ENCODE measurements around the gene RALGAPA1. TPM values are rescaled to one million over a fixed set of nuclear protein-coding genes. Genes with fewer than 3 reads are reported as not detected.

The RALGAPA1 gene
- total RNA-seq, 1 donor from 2014 or later = 57.4 TPM

- CTCF ChIA-PET = no interaction called here
Measured at GRCh38 chr14:35531960-35532747, 276.9 kb downstream of the RALGAPA1 start.

GRCh38 chr14:35526962-35527361 lies 282.1 kb downstream of the RALGAPA1 start:
- POLR2A ChIA-PET = no interaction called here
- Mint-ChIP-seq H3K9me3 (peaks cover 4% of the 10 kb centered on the region), H3K27me3 (peaks cover 30% of the 10 kb centered on the region), H3K27ac (no peak overlapping the region), H3K4me3 (no peak overlapping the region), H3K4me1 (no peaks in the 10 kb centered on the region), H3K36me3 (ENCODE audit: low read depth) (no peaks in the 10 kb centered on the region)
- ATAC-seq (ENCODE audit: low read depth) (no peak), DNase-seq (no peak)
- TF ChIP-seq CTCF (IDR thresholded peaks at IDR 0.05) = no peak
- CTCF ChIA-PET = no interaction called here
- intact Hi-C loops (cut with micrococcal nuclease) = no loop called here

More at GRCh38 chr14:35531960-35532747, 276.9 kb downstream of the RALGAPA1 start:
- Mint-ChIP-seq H3K4me1 (peaks cover 16% of the 10 kb centered on the region), H3K36me3 (ENCODE audit: low read depth) (no peaks in the 10 kb centered on the region), H3K9me3 (no peaks in the 10 kb centered on the region), H3K27me3 (peaks cover 45% of the 10 kb centered on the region), H3K4me3 (no peak overlapping the region), H3K27ac (no peak overlapping the region)
- ATAC-seq (ENCODE audit: low read depth) (no peak), DNase-seq (no peak)
- intact Hi-C loops (cut with micrococcal nuclease) = loop anchor here (5.0 to 10.0 kb wide), 4 partner anchors 95 to 487 kb away; partner anchors contain the start of genes FAM177A1 and RALGAPA1
- TF ChIP-seq CTCF (IDR thresholded peaks at IDR 0.05) = no peak
- POLR2A ChIA-PET = no interaction called here

GRCh38 chr14:35525695-35526094 lies 283.4 kb downstream of the RALGAPA1 start:
- no peak for ATAC-seq (ENCODE audit: low read depth)
- DNase-seq = no peak
- CTCF ChIA-PET = no interaction called here
- no peaks in the 10 kb centered on the region for H3K4me1 Mint-ChIP-seq
- H3K27ac Mint-ChIP-seq = no peak overlapping the region
- no peaks in the 10 kb centered on the region for H3K36me3 Mint-ChIP-seq (ENCODE audit: low read depth)
- no peak overlapping the region for H3K4me3 Mint-ChIP-seq
- POLR2A ChIA-PET = no interaction called here
- no peak for TF ChIP-seq CTCF (IDR thresholded peaks at IDR 0.05)
- peaks cover 4% of the 10 kb centered on the region for H3K9me3 Mint-ChIP-seq
- intact Hi-C loops (cut with micrococcal nuclease) = no loop called here
- peaks cover 25% of the 10 kb centered on the region for H3K27me3 Mint-ChIP-seq

- peaks cover 15% of the 10 kb centered on the region for H3K27me3 Mint-ChIP-seq
- ChIA-PET POLR2A (no interaction called here), CTCF (no interaction called here)
- DNase-seq = no peak
- no peak overlapping the region for H3K27ac Mint-ChIP-seq
- H3K4me3 Mint-ChIP-seq = no peak overlapping the region
- no peaks in the 10 kb centered on the region for H3K36me3 Mint-ChIP-seq (ENCODE audit: low read depth)
- intact Hi-C loops (cut with micrococcal nuclease) = no loop called here
- no peak for TF ChIP-seq CTCF (IDR thresholded peaks at IDR 0.05)
- H3K9me3 Mint-ChIP-seq = peaks cover 4% of the 10 kb centered on the region
- H3K4me1 Mint-ChIP-seq = peaks cover 4% of the 10 kb centered on the region
- no peak for ATAC-seq (ENCODE audit: low read depth)
Measured at GRCh38 chr14:35519986-35520385, 289.1 kb downstream of the RALGAPA1 start.

GRCh38 chr14:35515916-35516315 lies 293.2 kb downstream of the RALGAPA1 start:
- POLR2A ChIA-PET = no interaction called here

More at GRCh38 chr14:35515916-35516315, 293.2 kb downstream of the RALGAPA1 start:
- H3K4me3 Mint-ChIP-seq = no peak overlapping the region
- no peak for ATAC-seq (ENCODE audit: low read depth)
- no peaks in the 10 kb centered on the region for H3K9me3 Mint-ChIP-seq
- H3K36me3 Mint-ChIP-seq (ENCODE audit: low read depth) = no peaks in the 10 kb centered on the region
- CTCF ChIA-PET = no interaction called here
- no peak for TF ChIP-seq CTCF (IDR thresholded peaks at IDR 0.05)
- DNase-seq = no peak
- intact Hi-C loops (cut with micrococcal nuclease) = no loop called here
- H3K4me1 Mint-ChIP-seq = peaks cover 4% of the 10 kb centered on the region
- H3K27me3 Mint-ChIP-seq = peaks cover 12% of the 10 kb centered on the region
- no peak overlapping the region for H3K27ac Mint-ChIP-seq
